Right forelimb (tissue), 1 donor: ENCODE measurements around the gene KIT.

ENCODE experiments used
- DNase-seq: peaks from one replicate; pipeline ENCODE4 v3.0.0-alpha.2; 2018

KIT gene

GRCh38 chr4:54661169-54661568 lies 3.4 kb downstream of the KIT start:
- DNase-seq, result no peak

GRCh38 chr4:54661686-54662085 lies 3.9 kb downstream of the KIT start:
- no peak for DNase-seq

GRCh38 chr4:54662123-54662522 lies 4.4 kb downstream of the KIT start:
- DNase-seq, result no peak

GRCh38 chr4:54662901-54663585 lies 5.3 kb downstream of the KIT start:
- DNase-seq, result no peak

GRCh38 chr4:54664400-54664799 lies 6.6 kb downstream of the KIT start:
- no peak for DNase-seq

GRCh38 chr4:54668014-54668611 lies 10.4 kb downstream of the KIT start:
- no peak for DNase-seq

GRCh38 chr4:54669831-54670230 lies 12.1 kb downstream of the KIT start:
- no peak for DNase-seq

- no peak for DNase-seq
Observed at GRCh38 chr4:54675721-54676461, 18.1 kb downstream of the KIT start.

- no peak for DNase-seq
Observed at GRCh38 chr4:54676658-54677057, 18.9 kb downstream of the KIT start.

GRCh38 chr4:54677416-54677815 lies 19.7 kb downstream of the KIT start:
- DNase-seq, result no peak

GRCh38 chr4:54677853-54678650 lies 20.3 kb downstream of the KIT start:
- no peak for DNase-seq

- DNase-seq, result no peak
Observed at GRCh38 chr4:54678826-54679225, 21.1 kb downstream of the KIT start.

GRCh38 chr4:54679813-54680212 lies 22.1 kb downstream of the KIT start:
- DNase-seq, result no peak

GRCh38 chr4:54683616-54684346 lies 26.0 kb downstream of the KIT start:
- DNase-seq, result no peak

- DNase-seq, result no peak
Observed at GRCh38 chr4:54685810-54686209, 28.1 kb downstream of the KIT start.

- no peak for DNase-seq
Observed at GRCh38 chr4:54687887-54688841, 30.4 kb downstream of the KIT start.

- no peak for DNase-seq
Observed at GRCh38 chr4:54695337-54695736, 37.6 kb downstream of the KIT start.

GRCh38 chr4:54695788-54696187 lies 38.0 kb downstream of the KIT start:
- DNase-seq, result no peak

GRCh38 chr4:54696649-54697048 lies 38.9 kb downstream of the KIT start:
- no peak for DNase-seq

GRCh38 chr4:54700986-54701385 lies 43.2 kb downstream of the KIT start:
- no peak for DNase-seq

GRCh38 chr4:54703182-54703581 lies 45.4 kb downstream of the KIT start:
- no peak for DNase-seq
